Esophagus muscularis mucosa (tissue), 4 donors: Measurements from ENCODE around the gene FANCI. TPM values are rescaled to one million over a fixed set of nuclear protein-coding genes. Genes with fewer than 3 reads are reported as not detected.

ENCODE experiments used
- DNase-seq: peaks from one replicate; pipeline ENCODE4 v3.0.0-alpha.2; 2017; ENCODE audit errors: extremely low spot score
- H3K27ac ChIP-seq, 4 donors: fragments of 200-600 bp; sonication (generic); replicated peaks in 1 of 4; 1 replicate in 3 of 4; 2 replicates in 1 of 4; pipeline ENCODE4 v1.5.1; 2016 to 2019; ENCODE audit warnings: mild to moderate bottlenecking in 1 of 4
- H3K27me3 ChIP-seq, 4 donors: fragments of 200-600 bp; sonication (generic); one replicate each; pipeline versions ENCODE4 v1.5.1 to v1.6.0; 2016 to 2019
- H3K36me3 ChIP-seq, 4 donors: fragments of 200-600 bp; sonication (generic); one replicate each; pipeline ENCODE4 v1.5.1; 2016 to 2019
- H3K4me1 ChIP-seq, 4 donors: fragments of 200-600 bp; sonication (generic); one replicate each; pipeline ENCODE4 v1.5.1; 2016 to 2019
- H3K4me3 ChIP-seq, 4 donors: fragments of 200-600 bp; sonication (generic); 1 replicate in 2 of 4; 2 replicates in 2 of 4; pipeline ENCODE4 v1.5.1; 2016 to 2019; ENCODE audit warnings: mild to moderate bottlenecking in 4 of 4, moderate library complexity in 1 of 4
- H3K9me3 ChIP-seq, 4 donors: fragments of 200-600 bp; sonication (generic); 1 replicate in 3 of 4; 2 replicates in 1 of 4; pipeline ENCODE4 v1.5.1; 2016 to 2019
- CTCF ChIP-seq, 3 experiments: fragments of 200-600 bp in 2 of 3; fragments of 450-650 bp in 1 of 3; sonication (generic) in 2 of 3; IDR thresholded peaks; one replicate each; pipeline ENCODE4 v1.5.1; 2017 to 2019; ENCODE audit warnings: antibody characterized with exemption in 3 of 3, mild to moderate bottlenecking in 2 of 3, moderate library complexity in 1 of 3
- EP300 ChIP-seq: sonication (generic); formaldehyde crosslinking; IDR thresholded peaks from one replicate; pipeline ENCODE4 v1.6.1; 2017; ENCODE audit warnings: antibody characterized with exemption
- POLR2A ChIP-seq: fragments of 450-650 bp; IDR thresholded peaks from one replicate; pipeline ENCODE4 v1.6.1; 2017; ENCODE audit warnings: antibody characterized with exemption, moderate library complexity, mild to moderate bottlenecking, low read depth
- POLR2AphosphoS5 ChIP-seq, 2 donors: sonication (generic); formaldehyde crosslinking; IDR thresholded peaks; one replicate each; pipeline ENCODE4 v1.6.1; 2017; ENCODE audit warnings: antibody characterized with exemption in 2 of 2
- WGBS: methylation state at CpG from one replicate; pipeline ENCODE4 v1.1.5; 2018; 5-methylcytosine and 5-hydroxymethylcytosine counted together
- intact Hi-C: fragments of 100-400 bp; cut with DNase I; formaldehyde crosslinking; loops from one replicate; pipeline ENCODE4 v1.15.1; 2023
- total RNA-seq, 4 donors: library from RNA; depleted of rRNA; stranded (reverse); fragments of >200 nt; gene quantifications; one replicate each; pipeline versions ENCODE4 v1.1.0 to v1.2.1, GENCODE V29; 2016

The FANCI gene
- total RNA-seq, 4 donors from 2014 or later = 3.5 to 10.2 (median 4.0) TPM

- Histone ChIP-seq H3K27me3 (peaks cover 0 to 26% (median 0%) of the 10 kb centered on the region in 4 donors), H3K36me3 (no peaks in the 10 kb centered on the region), H3K9me3 (no peaks in the 10 kb centered on the region), H3K4me1 (no peaks in the 10 kb centered on the region), H3K27ac (no peak overlapping the region), H3K4me3 (no peak overlapping the region)
- intact Hi-C loops = no loop called here
- 85% methylated on average over 8 of the region's 8 CpGs for WGBS
- DNase-seq = no peak
- TF ChIP-seq POLR2AphosphoS5 (IDR thresholded peaks at IDR 0.05) (no peak), POLR2A (no peak), CTCF (IDR thresholded peaks at IDR 0.05) (no peak), EP300 (no peak)
Measured at GRCh38 chr15:89341316-89342005, 97.7 kb downstream of the FANCI start.

GRCh38 chr15:89342840-89343239 lies 99.1 kb downstream of the FANCI start:
- intact Hi-C loops = no loop called here
- no peak for DNase-seq
- no peak for TF ChIP-seq POLR2AphosphoS5 (IDR thresholded peaks at IDR 0.05)
- TF ChIP-seq POLR2A = no peak
- H3K4me1 ChIP-seq = no peaks in the 10 kb centered on the region
- no peaks in the 10 kb centered on the region for H3K9me3 ChIP-seq
- 92% methylated on average over 2 of the region's 3 CpGs for WGBS
- no peak overlapping the region for H3K27ac ChIP-seq
- no peaks in the 10 kb centered on the region for H3K36me3 ChIP-seq
- H3K27me3 ChIP-seq = peaks cover 0 to 38% (median 0%) of the 10 kb centered on the region in 4 donors
- H3K4me3 ChIP-seq = no peak overlapping the region

GRCh38 chr15:89345248-89345647 lies 101.5 kb downstream of the FANCI start:
- DNase-seq = no peak
- no peaks in the 10 kb centered on the region for H3K4me1 ChIP-seq
- H3K36me3 ChIP-seq = no peaks in the 10 kb centered on the region
- intact Hi-C loops = no loop called here
- no peak overlapping the region for H3K27ac ChIP-seq
- WGBS = 90% methylated on average over 4 of the region's 4 CpGs
- no peak overlapping the region for H3K4me3 ChIP-seq
- TF ChIP-seq CTCF (IDR thresholded peaks at IDR 0.05) (no peak), EP300 (no peak), POLR2AphosphoS5 (IDR thresholded peaks at IDR 0.05) (no peak), POLR2A (no peak)
- no peaks in the 10 kb centered on the region for H3K9me3 ChIP-seq
- peaks cover 0 to 50% (median 0%) of the 10 kb centered on the region in 4 donors for H3K27me3 ChIP-seq

GRCh38 chr15:89346516-89347231 lies 102.9 kb downstream of the FANCI start:
- Histone ChIP-seq H3K4me3 (no peak overlapping the region), H3K27ac (no peak overlapping the region), H3K27me3 (peaks cover 0 to 55% (median 0%) of the 10 kb centered on the region in 4 donors), H3K4me1 (no peaks in the 10 kb centered on the region), H3K9me3 (no peaks in the 10 kb centered on the region), H3K36me3 (no peaks in the 10 kb centered on the region)
- no peak for DNase-seq
- intact Hi-C loops = no loop called here
- TF ChIP-seq POLR2A (no peak), POLR2AphosphoS5 (IDR thresholded peaks at IDR 0.05) (no peak), EP300 (no peak), CTCF (IDR thresholded peaks at IDR 0.05) (no peak)
- 45% methylated on average over 10 of the region's 10 CpGs for WGBS

- H3K4me3 ChIP-seq = no peak overlapping the region
- no peaks in the 10 kb centered on the region for H3K4me1 ChIP-seq
- H3K36me3 ChIP-seq = no peaks in the 10 kb centered on the region
- no peaks in the 10 kb centered on the region for H3K9me3 ChIP-seq
- H3K27ac ChIP-seq = no peak overlapping the region
- intact Hi-C loops = no loop called here
- H3K27me3 ChIP-seq = peaks cover 0 to 64% (median 0%) of the 10 kb centered on the region in 4 donors
- TF ChIP-seq EP300 = no peak
- no peak for TF ChIP-seq POLR2A
- no peak for TF ChIP-seq POLR2AphosphoS5 (IDR thresholded peaks at IDR 0.05)
- TF ChIP-seq CTCF (IDR thresholded peaks at IDR 0.05) = no peak
- no peak for DNase-seq
- WGBS = 78% methylated on average over 5 of the region's 5 CpGs
Measured at GRCh38 chr15:89349206-89349558, 105.4 kb downstream of the FANCI start.
